ENCODE measurements around the gene TNFRSF14.
A peak's percentile ranks its signal among the peaks of the same experiment; 100 is the strongest.

The TNFRSF14 gene

DNA sequence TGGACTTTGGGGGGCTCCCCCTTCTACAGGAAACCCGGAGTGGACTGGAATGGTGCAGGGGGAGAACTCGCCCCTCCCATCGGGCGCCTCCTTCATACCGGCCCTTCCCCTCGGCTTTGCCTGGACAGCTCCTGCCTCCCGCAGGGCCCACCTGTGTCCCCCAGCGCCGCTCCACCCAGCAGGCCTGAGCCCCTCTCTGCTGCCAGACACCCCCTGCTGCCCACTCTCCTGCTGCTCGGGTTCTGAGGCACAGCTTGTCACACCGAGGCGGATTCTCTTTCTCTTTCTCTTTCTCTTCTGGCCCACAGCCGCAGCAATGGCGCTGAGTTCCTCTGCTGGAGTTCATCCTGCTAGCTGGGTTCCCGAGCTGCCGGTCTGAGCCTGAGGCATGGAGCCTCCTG is at the start of gene TNFRSF14:
Gene TNFRSF14 (plus strand): TSS at position 95 of the 401 bp plus-strand sequence. CDS start 294 bp downstream, at position 389.
- DNase-seq: peak; percentile 50

- no peak for DNase-seq
Observed at GRCh38 chr1:2506901-2507565, 49.1 kb upstream of the TNFRSF14 start.

GRCh38 chr1:2507744-2508155 is 48.4 kb upstream of the TNFRSF14 start:
- DNase-seq: no peak

- DNase-seq: no peak
Observed at GRCh38 chr1:2508180-2508579, 48.0 kb upstream of the TNFRSF14 start.

- no peak for DNase-seq
Observed at GRCh38 chr1:2508751-2509150, 47.4 kb upstream of the TNFRSF14 start.

DNA sequence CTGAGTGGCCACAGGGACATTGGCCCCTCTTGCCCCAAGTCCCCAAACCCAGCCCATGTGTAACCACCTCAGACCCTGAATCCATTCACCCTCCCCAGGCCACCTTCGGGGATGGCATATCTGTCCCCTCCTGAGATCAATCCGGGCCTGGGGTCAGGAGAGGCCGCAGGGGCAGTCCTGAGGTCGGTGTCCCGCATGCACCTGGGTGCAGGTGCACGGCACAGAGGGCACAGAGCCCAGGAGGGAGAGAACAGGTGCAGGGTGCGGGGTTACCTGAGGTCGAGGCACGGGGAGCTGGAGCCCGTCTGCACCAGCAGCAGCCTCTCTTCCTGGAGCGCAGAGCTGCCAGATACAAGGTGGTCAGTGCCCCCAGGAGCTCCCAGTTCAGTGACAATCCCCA is 46.6 kb upstream of the TNFRSF14 start:
- no peak for DNase-seq

DNA sequence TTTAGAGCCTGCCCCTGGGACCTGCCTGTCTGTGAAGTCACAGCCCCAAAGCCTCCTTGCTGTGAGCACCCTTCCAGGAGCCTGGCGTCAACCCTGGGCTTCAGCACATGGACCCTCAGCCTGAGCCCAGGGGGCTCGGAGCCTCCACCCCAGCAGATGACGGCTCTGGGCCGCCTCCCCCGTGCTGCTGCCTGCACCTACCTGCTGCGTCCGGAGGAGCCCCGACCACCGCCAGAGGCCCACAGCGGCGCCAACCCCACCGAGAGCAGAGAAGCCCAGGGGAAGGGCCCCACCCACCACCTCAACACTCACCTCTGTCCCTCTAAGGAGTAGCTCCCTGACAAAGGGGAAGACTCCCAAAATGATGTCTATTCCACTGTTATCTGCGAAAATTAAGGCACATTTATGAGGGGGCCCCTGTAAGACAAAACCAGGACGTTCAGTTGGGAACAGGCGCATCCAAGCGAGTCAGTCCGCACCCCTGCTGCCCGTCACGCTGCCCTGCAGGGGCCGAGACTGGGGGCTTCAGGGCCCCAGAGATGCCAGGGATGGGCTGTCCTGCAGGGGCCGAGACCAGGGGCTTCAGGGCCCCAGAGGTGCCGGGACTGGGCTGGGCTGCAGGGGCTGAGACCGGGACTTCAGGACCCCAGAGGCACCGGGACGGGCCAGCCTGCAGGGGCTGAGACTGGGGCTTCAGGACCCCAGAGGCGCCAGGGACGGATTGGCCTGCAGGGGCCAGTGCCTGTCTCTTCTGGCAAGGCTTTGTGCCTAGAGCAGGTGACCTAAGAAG is 45.6 kb upstream of the TNFRSF14 start:
- DNase-seq: no peak

DNA sequence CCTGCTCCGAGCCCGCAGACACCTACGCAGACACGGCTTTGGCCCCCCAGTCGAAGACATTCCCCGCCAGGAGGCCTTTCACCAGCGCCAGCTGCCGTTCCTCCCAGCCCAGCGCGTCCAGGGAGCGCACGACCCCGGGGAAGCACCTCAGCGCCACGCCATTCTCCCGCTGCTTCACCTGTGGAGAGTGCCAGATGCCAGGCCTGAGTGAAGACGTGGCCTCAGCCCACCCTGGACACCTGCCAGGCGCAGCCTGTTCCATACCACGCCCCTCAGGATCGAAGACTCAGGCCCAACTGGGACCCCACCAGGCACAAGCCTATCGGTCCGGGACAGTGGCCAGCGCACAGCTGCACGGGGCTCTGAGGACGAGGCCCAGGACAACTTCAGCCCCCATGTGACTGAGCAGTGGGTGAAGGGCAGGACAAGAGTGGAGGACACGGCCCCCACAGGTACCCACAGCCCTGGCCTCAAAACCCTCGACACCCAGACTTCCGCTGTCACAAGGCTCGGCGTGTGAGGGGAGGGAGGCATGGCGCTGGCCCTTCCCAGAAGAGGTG is 43.2 kb upstream of the TNFRSF14 start:
- no peak for DNase-seq

GRCh38 chr1:2513939-2514652 is 42.1 kb upstream of the TNFRSF14 start:
- DNase-seq: no peak

DNA sequence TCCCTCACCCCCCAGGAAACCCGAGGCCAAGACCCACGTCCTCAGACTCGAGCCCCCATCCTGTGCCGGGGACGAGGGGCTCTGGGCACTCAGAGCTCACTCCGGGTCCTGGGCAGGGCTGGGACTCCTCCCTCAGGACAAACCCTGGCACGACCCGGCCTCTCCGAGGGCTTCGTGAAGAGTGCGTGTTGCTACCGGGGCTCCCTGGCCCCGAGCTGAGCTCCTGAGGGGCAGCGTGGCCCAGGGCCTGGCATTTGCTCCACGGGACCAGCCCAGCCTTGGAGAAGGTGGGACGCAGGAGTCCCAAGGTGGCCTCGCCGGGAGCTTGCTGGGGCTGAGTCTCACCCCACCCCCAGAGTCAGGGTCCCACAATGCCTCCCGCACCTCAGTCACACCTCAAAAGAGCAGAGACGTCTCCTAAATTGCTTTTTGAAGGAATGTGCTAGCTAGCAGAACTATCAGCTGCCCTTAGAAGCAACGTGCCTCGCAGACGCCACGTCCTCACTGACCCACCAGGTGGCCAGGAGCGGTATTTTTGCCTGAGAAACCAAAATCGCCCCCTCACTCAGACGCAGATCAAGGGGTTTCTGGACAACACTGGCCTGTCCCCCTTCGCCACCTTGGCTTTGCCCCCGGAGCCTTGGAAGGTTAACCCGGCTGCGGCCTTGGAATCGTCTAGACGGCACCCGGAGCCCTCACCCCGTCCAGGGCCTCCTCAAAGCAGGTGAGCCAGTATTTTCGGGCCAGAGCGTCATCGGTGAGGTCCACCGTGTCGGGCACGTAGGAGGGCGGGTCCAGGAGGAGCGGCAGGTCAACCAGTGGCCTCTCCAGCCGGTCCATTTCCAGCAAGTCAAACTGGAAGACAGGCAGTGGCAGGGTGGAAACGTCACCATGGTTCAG is 41.1 kb upstream of the TNFRSF14 start:
- DNase-seq: no peak

- DNase-seq: no peak
Observed at GRCh38 chr1:2515763-2516080, 40.4 kb upstream of the TNFRSF14 start.

DNA sequence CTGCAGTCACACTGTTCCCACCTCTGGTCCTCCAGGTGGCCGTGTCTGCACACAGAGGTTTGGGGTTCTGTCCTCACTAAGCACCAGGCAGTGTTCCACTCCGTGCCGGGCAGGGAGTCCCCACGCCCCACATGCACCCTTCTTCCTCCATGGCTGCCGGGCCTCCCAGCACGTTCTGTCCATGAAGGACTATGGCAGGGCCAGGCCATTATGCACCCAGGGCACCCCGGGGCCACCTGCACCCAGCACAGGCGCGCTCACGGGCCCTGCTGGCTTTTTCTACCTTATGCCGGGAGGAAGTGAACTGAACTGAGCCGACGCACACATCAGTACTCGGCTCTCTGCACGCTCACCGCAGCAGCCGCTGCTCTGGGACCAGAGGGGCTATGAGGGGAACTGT is 40.0 kb upstream of the TNFRSF14 start:
- DNase-seq: no peak

DNA sequence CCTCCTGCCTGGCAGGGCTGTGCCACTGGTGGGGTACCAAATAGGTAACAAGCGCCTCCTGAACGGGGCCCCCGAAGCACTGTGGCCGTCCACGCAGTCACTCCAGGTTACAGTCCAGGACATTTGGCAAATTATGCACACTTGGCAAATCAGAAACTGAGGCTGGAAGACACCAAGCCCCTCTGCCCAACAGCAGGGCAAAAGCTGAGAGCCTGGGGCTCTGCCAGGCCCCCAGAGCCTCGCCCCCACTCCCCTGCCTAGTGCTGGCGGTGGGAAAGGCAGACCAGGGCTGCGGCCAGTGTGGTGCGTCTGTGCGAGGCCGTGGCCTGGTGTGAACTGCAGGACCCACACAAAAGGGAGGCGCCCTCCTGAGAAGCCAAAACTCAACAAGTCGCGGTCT is 39.2 kb upstream of the TNFRSF14 start:
- no peak for DNase-seq

DNA sequence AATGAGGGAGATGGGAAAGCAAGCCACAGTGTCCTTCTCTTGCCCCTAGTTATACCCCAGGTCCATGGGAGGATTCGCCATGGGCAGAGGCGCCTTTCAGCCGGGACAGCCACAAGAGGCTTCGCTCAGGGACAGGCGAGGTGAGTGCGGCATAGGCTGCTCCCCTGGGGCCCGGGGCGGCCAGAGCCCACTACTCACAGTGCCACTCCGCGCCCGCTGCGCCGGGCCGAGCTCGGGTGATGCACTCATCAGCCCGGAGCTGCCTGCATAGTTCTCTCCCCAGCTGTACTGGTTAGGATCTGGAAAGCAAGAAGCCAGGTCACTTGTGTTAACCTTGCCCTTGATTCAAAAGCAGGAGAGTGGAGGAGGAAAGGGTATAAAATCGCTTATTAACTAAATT is 38.2 kb upstream of the TNFRSF14 start:
- no peak for DNase-seq

- DNase-seq: no peak
Observed at GRCh38 chr1:2518528-2518927, 37.6 kb upstream of the TNFRSF14 start.

- no peak for DNase-seq
Observed at GRCh38 chr1:2519029-2519685, 37.0 kb upstream of the TNFRSF14 start.

- DNase-seq: no peak
Observed at GRCh38 chr1:2519729-2520128, 36.4 kb upstream of the TNFRSF14 start.

DNA sequence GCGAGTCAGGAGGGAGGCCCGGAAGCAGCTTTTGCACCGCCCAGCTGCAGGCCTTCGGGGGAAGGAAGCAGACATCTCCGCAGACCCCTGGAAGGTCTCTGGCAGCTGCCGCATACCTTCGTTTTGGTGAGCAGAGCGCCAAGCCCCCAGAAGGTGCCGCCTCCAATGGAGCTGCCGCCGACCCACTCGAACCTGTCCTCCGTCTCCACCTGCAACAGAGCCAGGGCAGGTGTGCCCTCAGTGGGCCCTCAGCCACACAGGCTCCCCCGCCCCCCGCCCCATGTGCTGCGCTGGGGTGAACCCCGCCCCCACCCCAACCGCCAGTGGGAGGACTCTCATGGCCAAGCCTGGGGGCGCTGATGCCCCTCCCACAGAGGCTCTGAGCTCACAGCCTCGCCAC is 36.0 kb upstream of the TNFRSF14 start:
- DNase-seq: no peak

- no peak for DNase-seq
Observed at GRCh38 chr1:2520806-2521205, 35.4 kb upstream of the TNFRSF14 start.

DNA sequence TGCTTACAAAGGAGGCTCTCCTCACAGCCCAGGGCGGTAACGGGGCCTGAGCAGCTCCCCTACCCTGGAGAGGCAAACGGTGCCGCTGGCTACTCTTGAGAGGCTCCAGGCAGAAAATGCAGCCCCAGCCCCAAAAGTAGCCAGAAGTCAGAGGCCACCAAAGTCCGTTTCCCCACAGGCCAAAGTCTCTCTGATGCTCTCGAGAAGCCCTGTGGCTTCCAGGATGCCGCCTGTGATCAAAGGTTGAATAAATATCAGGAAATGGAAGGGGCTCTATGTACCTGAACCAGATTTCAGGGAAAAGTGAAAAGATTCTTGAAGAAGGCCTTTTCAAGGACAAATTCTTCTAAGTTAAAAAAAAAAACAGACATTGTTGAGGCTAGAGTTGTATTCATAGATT is 33.9 kb upstream of the TNFRSF14 start:
- DNase-seq: no peak

DNA sequence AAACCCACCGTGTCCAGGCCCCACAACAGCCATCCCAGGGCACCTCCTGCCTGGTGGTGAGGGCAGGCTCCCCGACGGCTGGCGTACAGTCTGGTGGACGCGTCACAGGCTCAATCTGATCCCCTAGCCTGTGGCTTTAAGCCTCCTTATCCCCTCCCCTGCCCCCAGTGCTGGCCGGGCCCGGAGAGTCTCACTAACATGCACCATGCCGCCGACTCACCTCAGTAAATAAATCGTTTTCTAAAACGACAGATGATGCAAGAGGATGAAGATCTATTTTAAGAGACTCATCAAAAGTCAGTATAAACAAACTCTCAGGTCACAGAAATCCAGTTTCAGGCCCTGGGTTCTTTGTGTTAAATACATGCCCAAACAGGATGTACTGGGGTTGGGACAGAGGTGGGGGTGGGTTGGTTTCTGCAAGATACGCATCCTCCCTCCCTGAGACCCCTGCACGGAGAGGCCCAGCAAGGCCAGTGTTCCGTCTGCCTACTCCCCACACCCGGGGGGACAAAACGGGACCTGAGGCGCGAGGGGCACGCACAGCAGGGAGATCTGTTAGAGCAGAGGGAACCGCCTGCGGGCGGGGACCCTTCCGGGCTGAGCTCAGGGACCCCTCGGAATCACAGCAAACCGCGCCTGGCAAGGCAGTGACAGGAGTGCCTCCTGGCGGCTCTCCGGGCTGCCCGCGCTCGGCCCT is 32.8 kb upstream of the TNFRSF14 start:
- DNase-seq: no peak
